ENCODE data around the gene C5AR2. TPM values are rescaled to one million over a fixed set of nuclear protein-coding genes. Genes with fewer than 3 reads are reported as not detected.
A peak's percentile ranks its signal among the peaks of the same experiment; 100 is the strongest.

The C5AR2 gene
- total and polyA plus RNA-seq, 4 experiments from 2014 or later = 0.10 to 2.9 (median 1.1) TPM

DNA sequence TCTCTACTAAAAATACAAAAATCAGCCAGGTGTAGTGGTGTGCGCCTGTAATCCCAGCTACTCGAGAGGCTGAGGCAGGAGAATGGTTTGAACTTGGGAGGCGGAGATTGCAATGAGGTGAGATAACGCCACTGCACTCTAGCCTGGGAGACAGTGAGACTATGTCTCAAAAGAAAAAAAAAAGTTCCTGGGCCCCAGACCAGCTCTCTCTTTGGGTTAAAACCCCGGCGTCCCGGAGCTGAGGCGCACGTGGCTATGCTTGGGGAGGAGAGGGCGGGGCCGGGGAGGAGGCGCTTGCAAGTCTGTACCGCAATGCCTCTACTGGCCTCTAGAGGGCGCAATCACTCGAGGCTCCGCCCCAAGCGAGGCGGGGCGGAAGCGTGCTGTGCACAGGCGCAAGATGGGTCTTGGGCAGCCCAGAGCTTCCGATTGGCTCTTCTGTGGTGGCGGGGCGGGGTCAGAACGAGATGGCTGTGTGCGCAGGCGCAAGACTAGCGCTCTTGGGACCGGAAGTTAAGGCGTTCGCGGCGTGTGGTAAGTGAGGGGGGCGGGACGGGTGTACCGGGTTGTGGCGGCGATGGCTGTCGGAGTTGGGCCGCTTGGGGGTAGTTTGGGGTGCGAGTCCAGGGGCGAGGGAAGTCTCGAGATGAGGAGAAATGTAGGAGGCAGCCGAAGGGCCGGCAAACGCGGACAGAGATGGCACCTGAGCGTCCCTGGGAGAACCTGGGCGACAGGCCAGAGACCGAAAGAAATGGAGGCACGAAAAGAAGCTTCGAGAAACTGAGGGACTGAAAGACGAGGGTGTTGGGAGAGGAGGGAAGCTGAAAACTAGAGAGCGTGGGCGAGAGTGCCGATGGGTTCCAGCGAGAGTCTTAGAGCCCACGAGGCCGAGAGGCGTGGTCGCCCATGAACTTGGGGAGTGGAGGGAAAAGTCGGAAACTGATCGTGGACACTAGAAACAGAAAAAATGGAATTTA, 17.1 kb downstream of the C5AR2 start, which contains the start of gene DHX34:
Gene DHX34 (plus strand): TSS at position 497 of the 977 bp plus-strand sequence. CDS start 3,716 bp downstream, outside the sequence.
- Histone ChIP-seq H3K27ac (ENCODE audit: low read depth, low read length) (peak within 1 kb of the TSS; percentile 80), H3K4me1 (ENCODE audit: insufficient read depth, low read length) (peaks cover 27% of the 10 kb centered on the region), H3K27me3 (ENCODE audit: insufficient read depth, low read length) (no peaks in the 10 kb centered on the region), H3K4me3 (ENCODE audit: low read length in 2 of 2) (peak within 1 kb of the TSS; percentile 67 to 70), H3K9me3 (ENCODE audit: control insufficient read depth in 1 of 2, low read length in 2 of 2) (no peaks in the 10 kb centered on the region), H3K36me3 (ENCODE audit: insufficient read depth, low read length) (peaks cover 14% of the 10 kb centered on the region)
- H3K4me3 Mint-ChIP-seq = peak within 1 kb of the TSS; percentile 88 to 99 (median 98)
- peaks cover 23 to 48% (median 34%) of the 10 kb centered on the region in 4 donors for H3K4me1 Mint-ChIP-seq
- H3K27ac Mint-ChIP-seq = peak within 1 kb of the TSS; percentile 86 to 99 (median 97)
- ChIA-PET POLR2A (ENCODE audit: partially characterized antibody) (interaction anchor here (0.7 to 3.3 kb wide), 13 partner anchors 10 to 1632 kb away, joined by 3 to 49 read pairs (median 4); partner anchors contain the start of genes CCDC9, INAFM1, NOP53 and ZC3H4), CTCF (ENCODE audit: partially characterized antibody) (interaction anchor here (0.6 to 2.9 kb wide), 22 partner anchors 8 to 1813 kb away, joined by 3 to 58 read pairs (median 4); partner anchors contain the start of gene C5AR2)
- H3K36me3 Mint-ChIP-seq = peaks cover 9 to 24% of the 10 kb centered on the region in 2 donors
- H3K27me3 Mint-ChIP-seq = peaks cover 0 to 2% of the 10 kb centered on the region in 2 donors
- intact Hi-C loops (cut with micrococcal nuclease) = loop anchor here (1.0 to 5.0 kb wide), 4 partner anchors 75 to 1942 kb away; partner anchors contain the start of genes INAFM1, KPTN, NOP53 and POLR1G
- H3K9me3 Mint-ChIP-seq = peaks cover 0 to 2% (median 0%) of the 10 kb centered on the region in 8 donors
- DNase-seq = peak; percentile 99 to 100 (median 99)

DNA sequence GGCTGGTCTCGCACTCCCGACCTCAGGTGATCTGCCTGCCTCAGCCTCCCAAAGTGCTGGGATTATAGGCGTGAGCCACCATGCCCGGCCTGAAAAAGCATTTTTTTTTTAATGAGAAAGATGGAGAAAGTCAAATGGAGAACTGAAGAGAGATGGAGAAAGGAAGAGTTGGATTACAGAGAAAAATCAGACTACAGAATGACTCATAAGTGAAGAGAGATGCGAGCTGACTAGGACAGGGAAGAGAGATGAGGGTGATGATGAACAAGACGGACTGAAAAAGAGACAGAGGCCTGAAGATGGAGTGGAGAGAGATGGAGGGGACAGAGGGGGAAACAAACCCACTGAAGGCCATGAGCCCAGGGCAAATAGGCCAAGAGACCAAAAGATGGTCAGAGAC, 18.7 kb downstream of the C5AR2 start:
- H3K9me3 ChIP-seq (ENCODE audit: control insufficient read depth in 1 of 2, low read length in 2 of 2) = no peaks in the 10 kb centered on the region
- Mint-ChIP-seq H3K27me3 (peaks cover 0 to 2% of the 10 kb centered on the region in 2 donors), H3K4me3 (peak overlapping the region; percentile 47 to 98 (median 66)), H3K36me3 (peaks cover 16 to 34% of the 10 kb centered on the region in 2 donors), H3K27ac (peak overlapping the region in 4 of 7 donors; percentile 18 to 60 (median 32)), H3K9me3 (peaks cover 0 to 2% (median 0%) of the 10 kb centered on the region in 8 donors), H3K4me1 (peaks cover 23 to 58% (median 36%) of the 10 kb centered on the region in 4 donors)
- H3K4me3 ChIP-seq (ENCODE audit: low read length in 2 of 2) = no peak overlapping the region
- DNase-seq = no peak
- H3K27ac ChIP-seq (ENCODE audit: low read depth, low read length) = no peak overlapping the region
- intact Hi-C loops (cut with micrococcal nuclease) = no loop called here
- H3K36me3 ChIP-seq (ENCODE audit: insufficient read depth, low read length) = peaks cover 24% of the 10 kb centered on the region
- H3K4me1 ChIP-seq (ENCODE audit: insufficient read depth, low read length) = peaks cover 27% of the 10 kb centered on the region
- ChIA-PET POLR2A (ENCODE audit: partially characterized antibody) (interaction anchor here (2.4 to 3.3 kb wide), 2 partner anchors 15 to 76 kb away, joined by 21 to 49 read pairs; partner anchors contain the start of gene INAFM1), CTCF (ENCODE audit: partially characterized antibody) (interaction anchor here (0.6 to 2.9 kb wide), 4 partner anchors 13 to 601 kb away, joined by 3 to 58 read pairs (median 8); no protein-coding TSS in a partner anchor)
- H3K27me3 ChIP-seq (ENCODE audit: insufficient read depth, low read length) = no peaks in the 10 kb centered on the region

DNA sequence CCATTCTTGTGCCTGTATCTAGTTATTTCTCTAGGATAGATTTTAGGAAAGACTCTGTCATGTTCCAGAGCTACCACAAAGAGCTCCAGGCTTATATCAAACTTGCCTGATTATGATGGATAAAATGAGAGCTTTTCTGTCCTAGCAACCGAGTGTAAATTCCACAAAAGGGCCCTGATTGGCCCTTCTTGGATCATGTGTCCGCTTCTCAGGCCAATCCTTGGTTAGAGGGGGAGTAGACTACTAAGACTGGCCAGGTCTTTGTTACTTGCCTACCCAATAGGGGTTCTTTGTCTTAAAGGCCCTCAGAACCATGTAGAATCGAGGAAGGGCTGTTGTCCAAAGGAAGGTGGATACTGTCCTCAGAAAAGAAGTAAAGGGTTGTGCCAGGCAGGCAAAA, 19.6 kb downstream of the C5AR2 start:
- peaks cover 25 to 41% of the 10 kb centered on the region in 2 donors for H3K36me3 Mint-ChIP-seq
- H3K27ac Mint-ChIP-seq = peak overlapping the region in 5 of 7 donors; percentile 30 to 86 (median 48)
- ChIA-PET CTCF (ENCODE audit: partially characterized antibody) (interaction anchor here (0.6 to 0.9 kb wide), 3 partner anchors 40 to 76 kb away, joined by 3 read pairs; no protein-coding TSS in a partner anchor), POLR2A (ENCODE audit: partially characterized antibody) (no interaction called here)
- Histone ChIP-seq H3K36me3 (ENCODE audit: insufficient read depth, low read length) (peaks cover 24% of the 10 kb centered on the region), H3K4me1 (ENCODE audit: insufficient read depth, low read length) (peaks cover 27% of the 10 kb centered on the region), H3K4me3 (ENCODE audit: low read length in 2 of 2) (no peak overlapping the region), H3K27me3 (ENCODE audit: insufficient read depth, low read length) (no peaks in the 10 kb centered on the region), H3K9me3 (ENCODE audit: control insufficient read depth in 1 of 2, low read length in 2 of 2) (no peaks in the 10 kb centered on the region), H3K27ac (ENCODE audit: low read depth, low read length) (no peak overlapping the region)
- peaks cover 23 to 58% (median 36%) of the 10 kb centered on the region in 4 donors for H3K4me1 Mint-ChIP-seq
- intact Hi-C loops (cut with micrococcal nuclease) = no loop called here
- no peak for DNase-seq
- peak overlapping the region; percentile 20 to 60 (median 34) for H3K4me3 Mint-ChIP-seq
- peaks cover 0 to 2% of the 10 kb centered on the region in 2 donors for H3K27me3 Mint-ChIP-seq
- H3K9me3 Mint-ChIP-seq = peaks cover 0 to 2% (median 0%) of the 10 kb centered on the region in 8 donors

DNA sequence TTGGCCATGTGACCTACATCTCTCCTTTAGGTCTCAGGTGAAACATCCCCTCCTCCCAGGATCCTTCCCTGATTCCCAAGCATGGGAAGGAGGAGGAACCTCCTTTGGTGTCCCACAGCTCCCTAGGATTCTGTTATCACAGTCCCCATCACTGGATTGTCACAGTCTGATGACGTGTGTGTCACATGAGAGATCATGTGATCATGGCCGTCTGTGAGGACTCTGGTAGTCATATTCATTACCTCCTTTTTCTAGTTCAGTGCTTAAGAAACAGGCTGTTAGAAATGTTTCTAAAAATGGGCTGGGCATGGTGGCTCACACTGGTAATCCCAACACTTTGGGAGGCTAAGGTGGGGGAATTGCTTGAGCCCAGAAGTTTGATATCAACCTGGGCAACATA, 20.1 kb downstream of the C5AR2 start:
- peaks cover 28% of the 10 kb centered on the region for H3K36me3 ChIP-seq (ENCODE audit: insufficient read depth, low read length)
- peaks cover 0 to 2% of the 10 kb centered on the region in 2 donors for H3K27me3 Mint-ChIP-seq
- H3K27me3 ChIP-seq (ENCODE audit: insufficient read depth, low read length) = no peaks in the 10 kb centered on the region
- no peak for DNase-seq
- H3K9me3 Mint-ChIP-seq = peaks cover 0 to 2% (median 0%) of the 10 kb centered on the region in 8 donors
- POLR2A ChIA-PET (ENCODE audit: partially characterized antibody) = no interaction called here
- H3K4me3 Mint-ChIP-seq = peak overlapping the region in 2 of 8 donors; percentile 41 to 55
- peaks cover 27% of the 10 kb centered on the region for H3K4me1 ChIP-seq (ENCODE audit: insufficient read depth, low read length)
- CTCF ChIA-PET (ENCODE audit: partially characterized antibody) = interaction anchor here (0.9 kb wide), 1 partner anchor 39 kb away, joined by 3 read pairs; no protein-coding TSS in a partner anchor
- intact Hi-C loops (cut with micrococcal nuclease) = no loop called here
- H3K4me3 ChIP-seq (ENCODE audit: low read length in 2 of 2) = no peak overlapping the region
- H3K4me1 Mint-ChIP-seq = peaks cover 23 to 58% (median 36%) of the 10 kb centered on the region in 4 donors
- peaks cover 31 to 44% of the 10 kb centered on the region in 2 donors for H3K36me3 Mint-ChIP-seq
- no peak overlapping the region for H3K27ac ChIP-seq (ENCODE audit: low read depth, low read length)
- H3K27ac Mint-ChIP-seq = peak overlapping the region in 3 of 7 donors; percentile 13 to 65 (median 52)
- no peaks in the 10 kb centered on the region for H3K9me3 ChIP-seq (ENCODE audit: control insufficient read depth in 1 of 2, low read length in 2 of 2)

DNA sequence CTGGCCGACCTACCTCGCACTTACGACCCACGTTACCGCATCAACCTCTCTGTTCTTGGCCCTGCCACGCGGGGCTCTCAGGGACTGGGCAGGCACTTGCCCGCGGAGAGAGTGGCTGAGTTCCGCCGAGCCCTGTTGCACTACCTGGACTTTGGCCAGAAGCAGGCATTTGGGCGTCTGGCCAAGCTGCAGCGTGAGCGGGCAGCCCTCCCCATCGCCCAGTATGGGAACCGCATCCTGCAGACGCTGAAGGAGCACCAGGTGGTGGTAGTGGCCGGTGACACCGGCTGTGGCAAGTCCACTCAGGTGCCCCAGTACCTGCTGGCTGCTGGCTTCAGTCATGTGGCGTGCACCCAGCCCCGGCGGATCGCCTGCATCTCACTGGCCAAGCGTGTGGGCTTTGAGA, 21.3 kb downstream of the C5AR2 start:
- Mint-ChIP-seq H3K9me3 (peaks cover 0 to 2% (median 0%) of the 10 kb centered on the region in 8 donors), H3K36me3 (peaks cover 41 to 55% of the 10 kb centered on the region in 2 donors), H3K27me3 (no peaks in the 10 kb centered on the region), H3K27ac (no peak overlapping the region), H3K4me1 (peaks cover 23 to 57% (median 36%) of the 10 kb centered on the region in 4 donors), H3K4me3 (no peak overlapping the region)
- Histone ChIP-seq H3K27ac (ENCODE audit: low read depth, low read length) (no peak overlapping the region), H3K4me1 (ENCODE audit: insufficient read depth, low read length) (peaks cover 27% of the 10 kb centered on the region), H3K27me3 (ENCODE audit: insufficient read depth, low read length) (no peaks in the 10 kb centered on the region), H3K36me3 (ENCODE audit: insufficient read depth, low read length) (peaks cover 40% of the 10 kb centered on the region), H3K4me3 (ENCODE audit: low read length in 2 of 2) (no peak overlapping the region), H3K9me3 (ENCODE audit: control insufficient read depth in 1 of 2, low read length in 2 of 2) (no peaks in the 10 kb centered on the region)
- no peak for DNase-seq
- ChIA-PET POLR2A (ENCODE audit: partially characterized antibody) (no interaction called here), CTCF (ENCODE audit: partially characterized antibody) (no interaction called here)
- intact Hi-C loops (cut with micrococcal nuclease) = no loop called here

DNA sequence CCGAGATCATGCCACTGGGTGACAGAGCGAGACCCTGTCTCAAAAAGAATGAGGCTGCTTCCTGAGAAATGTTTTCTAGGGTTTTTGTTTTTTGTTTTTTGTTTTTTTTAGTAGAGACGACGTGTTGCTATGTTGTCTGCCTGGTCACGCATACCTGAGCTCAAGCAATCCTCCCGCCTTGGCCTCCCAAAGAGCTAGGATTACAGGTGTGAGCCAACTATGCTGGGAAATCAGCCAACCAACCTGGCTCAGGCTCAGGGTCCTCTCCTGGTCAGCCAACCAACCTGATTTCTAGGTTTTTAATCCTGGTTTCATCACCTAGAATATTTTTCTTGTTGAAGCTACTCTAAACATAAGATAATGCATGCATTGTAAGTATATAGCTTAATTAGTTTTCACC, 24.9 kb downstream of the C5AR2 start:
- no peak for DNase-seq
- Mint-ChIP-seq H3K4me1 (peaks cover 1 to 33% (median 8%) of the 10 kb centered on the region in 4 donors), H3K27me3 (no peaks in the 10 kb centered on the region), H3K36me3 (peaks cover 57 to 65% of the 10 kb centered on the region in 2 donors), H3K9me3 (no peaks in the 10 kb centered on the region), H3K27ac (no peak overlapping the region), H3K4me3 (no peak overlapping the region)
- Histone ChIP-seq H3K9me3 (ENCODE audit: control insufficient read depth in 1 of 2, low read length in 2 of 2) (no peaks in the 10 kb centered on the region), H3K36me3 (ENCODE audit: insufficient read depth, low read length) (peaks cover 61% of the 10 kb centered on the region), H3K27ac (ENCODE audit: low read depth, low read length) (no peak overlapping the region), H3K4me3 (ENCODE audit: low read length in 2 of 2) (no peak overlapping the region), H3K27me3 (ENCODE audit: insufficient read depth, low read length) (no peaks in the 10 kb centered on the region), H3K4me1 (ENCODE audit: insufficient read depth, low read length) (no peaks in the 10 kb centered on the region)
- intact Hi-C loops (cut with micrococcal nuclease) = no loop called here
- ChIA-PET CTCF (ENCODE audit: partially characterized antibody) (interaction anchor here (1.2 to 1.4 kb wide), 2 partner anchors 8 to 34 kb away, joined by 3 to 7 read pairs; partner anchors contain the start of gene DHX34), POLR2A (ENCODE audit: partially characterized antibody) (no interaction called here)

Measured in CD4-positive, alpha-beta memory T cell (primary cell).